Left kidney (tissue), 2 donors: Measurements from ENCODE around the gene APEH. TPM values are rescaled to one million over a fixed set of nuclear protein-coding genes. Genes with fewer than 3 reads are reported as not detected.

ENCODE experiments used
- DNase-seq: peaks from one replicate; pipeline ENCODE4 v3.0.0-alpha.2; 2013
- polyA plus RNA-seq: library from polyadenylated mRNA; unstranded; fragments of 120-200 nt; gene quantifications from one replicate; pipeline ENCODE4 v1.2.1, GENCODE V29; 2013; ENCODE audit not compliant: insufficient read length

APEH gene
- polyA plus RNA-seq, 1 donor, result 140 TPM

- DNase-seq, result no peak
Measured at GRCh38 chr3:49649576-49649975, 24.6 kb upstream of the APEH start.

GRCh38 chr3:49650177-49650576 lies 24.0 kb upstream of the APEH start:
- DNase-seq, result no peak

GRCh38 chr3:49650637-49651036 lies 23.5 kb upstream of the APEH start:
- no peak for DNase-seq

GRCh38 chr3:49652218-49652902 lies 21.8 kb upstream of the APEH start:
- no peak for DNase-seq

- no peak for DNase-seq
Measured at GRCh38 chr3:49652903-49653415, 21.2 kb upstream of the APEH start.

GRCh38 chr3:49653621-49654020 lies 20.5 kb upstream of the APEH start:
- DNase-seq, result no peak

- no peak for DNase-seq
Measured at GRCh38 chr3:49654176-49654825, 19.9 kb upstream of the APEH start.

- no peak for DNase-seq
Measured at GRCh38 chr3:49654955-49655556, 19.1 kb upstream of the APEH start.

GRCh38 chr3:49655731-49656285 lies 18.3 kb upstream of the APEH start:
- no peak for DNase-seq

GRCh38 chr3:49656541-49657112 lies 17.5 kb upstream of the APEH start:
- no peak for DNase-seq

GRCh38 chr3:49657208-49657915 lies 16.8 kb upstream of the APEH start:
- no peak for DNase-seq

- DNase-seq, result no peak
Measured at GRCh38 chr3:49658711-49659110, 15.4 kb upstream of the APEH start.

- DNase-seq, result no peak
Measured at GRCh38 chr3:49659756-49660155, 14.4 kb upstream of the APEH start.

GRCh38 chr3:49661281-49661680 lies 12.9 kb upstream of the APEH start:
- no peak for DNase-seq

- no peak for DNase-seq
Measured at GRCh38 chr3:49662021-49662420, 12.1 kb upstream of the APEH start.

- DNase-seq, result no peak
Measured at GRCh38 chr3:49662720-49663413, 11.3 kb upstream of the APEH start.

- no peak for DNase-seq
Measured at GRCh38 chr3:49663831-49664230, 10.3 kb upstream of the APEH start.

- no peak for DNase-seq
Measured at GRCh38 chr3:49664300-49664699, 9.9 kb upstream of the APEH start.

GRCh38 chr3:49665822-49666519 lies 8.2 kb upstream of the APEH start:
- DNase-seq, result no peak

GRCh38 chr3:49666592-49666991 lies 7.6 kb upstream of the APEH start:
- DNase-seq, result no peak
